Body of pancreas (tissue), 4 donors: ENCODE results near the gene NLN. TPM values are rescaled to one million over a fixed set of nuclear protein-coding genes. Genes with fewer than 3 reads are reported as not detected.
A peak's percentile ranks its signal among the peaks of the same experiment; 100 is the strongest.

Source experiments
- ATAC-seq: fragments of 150-250 bp; one replicate; pipeline ENCODE4 v1.9.1; 2016
- DNase-seq, 4 donors: peaks; one replicate each; pipeline ENCODE4 v3.0.0-alpha.2; 2019
- H3K27ac ChIP-seq, 4 donors: fragments of 200-600 bp; sonication (generic); 1 replicate in 3 of 4; 2 replicates in 1 of 4; pipeline versions ENCODE4 v1.5.1 to v1.6.1; 2016 to 2019; ENCODE audit warnings: mild to moderate bottlenecking in 1 of 4, mixed read lengths in 1 of 4, moderate library complexity in 1 of 4
- H3K27me3 ChIP-seq, 2 donors: fragments of 200-600 bp; sonication (generic); one replicate each; pipeline ENCODE4 v1.6.0; 2016; ENCODE audit warnings: mild to moderate bottlenecking in 1 of 2
- H3K36me3 ChIP-seq, 2 donors: fragments of 200-600 bp; sonication (generic); replicated peaks in 1 of 2; 2 replicates each; pipeline ENCODE4 v1.5.1; 2016; ENCODE audit warnings: low read depth in 2 of 2; ENCODE audit not compliant: insufficient read depth in 1 of 2
- H3K4me1 ChIP-seq: fragments of 200-600 bp; sonication (generic); one replicate; pipeline ENCODE4 v1.6.0; 2016
- H3K4me3 ChIP-seq, 2 donors: fragments of 200-600 bp; sonication (generic); 1 replicate in 1 of 2; 2 replicates in 1 of 2; pipeline ENCODE4 v1.5.1; 2016 to 2019
- H3K9me3 ChIP-seq, 3 donors: fragments of 200-600 bp; sonication (generic); 1 replicate in 2 of 3; 2 replicates in 1 of 3; pipeline ENCODE4 v1.5.1; 2016
- CTCF ChIP-seq, 7 experiments: fragments of 450-650 bp in 4 of 7; fragments of 200-600 bp in 3 of 7; sonication (generic) in 3 of 7; IDR thresholded peaks; one replicate each; pipeline ENCODE4 v1.5.1; 2016 to 2019; ENCODE audit warnings: antibody characterized with exemption in 7 of 7
- POLR2A ChIP-seq, 3 donors: fragments of 450-650 bp; IDR thresholded peaks; one replicate each; pipeline ENCODE4 v1.6.1; 2016; ENCODE audit warnings: antibody characterized with exemption in 3 of 3, mild to moderate bottlenecking in 2 of 3
- WGBS, 2 donors: methylation state at CpG; one replicate each; pipeline ENCODE4 v1.1.5; 2017; 5-methylcytosine and 5-hydroxymethylcytosine counted together
- intact Hi-C: fragments of 100-400 bp; cut with DNase I; formaldehyde crosslinking; loops from one replicate; pipeline ENCODE4 v1.15.1; 2023
- total RNA-seq, 2 donors: library from RNA; depleted of rRNA; stranded (reverse); fragments of >200 nt; gene quantifications; one replicate each; pipeline ENCODE4 v1.1.0, GENCODE V29; 2016

NLN gene
- total RNA-seq, 2 donors from 2014 or later = 2.3 to 8.0 TPM

- ATAC-seq (no peak), DNase-seq (no peak)
- intact Hi-C loops = no loop called here
- Histone ChIP-seq H3K4me3 (no peak overlapping the region), H3K27me3 (no peaks in the 10 kb centered on the region), H3K4me1 (no peaks in the 10 kb centered on the region), H3K9me3 (no peaks in the 10 kb centered on the region), H3K27ac (no peak overlapping the region), H3K36me3 (peaks cover 0 to 1% of the 10 kb centered on the region in 2 donors)
- TF ChIP-seq POLR2A (IDR thresholded peaks at IDR 0.05) (no peak), CTCF (IDR thresholded peaks at IDR 0.05) (no peak)
- 82 to 100% methylated on average over 1 of the region's 1 CpG for WGBS, 2 donors
Observed at GRCh38 chr5:65808818-65809217, 86.8 kb downstream of the NLN start.

- Histone ChIP-seq H3K27ac (no peak overlapping the region), H3K27me3 (no peaks in the 10 kb centered on the region), H3K36me3 (peaks cover 0 to 1% of the 10 kb centered on the region in 2 donors), H3K9me3 (no peaks in the 10 kb centered on the region), H3K4me1 (no peaks in the 10 kb centered on the region), H3K4me3 (no peak overlapping the region)
- TF ChIP-seq POLR2A (IDR thresholded peaks at IDR 0.05) (no peak), CTCF (IDR thresholded peaks at IDR 0.05) (no peak)
- 84 to 86% methylated on average over 8 of the region's 8 CpGs for WGBS, 2 donors
- intact Hi-C loops = no loop called here
- ATAC-seq (no peak), DNase-seq (peak in 2 of 4 donors; percentile 27 to 31)
Observed at GRCh38 chr5:65809817-65810531, 88.0 kb downstream of the NLN start.

- DNase-seq (no peak), ATAC-seq (no peak)
- H3K9me3 ChIP-seq = no peaks in the 10 kb centered on the region
- peaks cover 0 to 1% of the 10 kb centered on the region in 2 donors for H3K36me3 ChIP-seq
- no peaks in the 10 kb centered on the region for H3K4me1 ChIP-seq
- H3K27me3 ChIP-seq = no peaks in the 10 kb centered on the region
- no peak overlapping the region for H3K27ac ChIP-seq
- whole genome bisulfite sequencing, 2 donors = 96 to 99% methylated on average over 3 of the region's 3 CpGs
- no peak overlapping the region for H3K4me3 ChIP-seq
- intact Hi-C loops = no loop called here
- TF ChIP-seq CTCF (IDR thresholded peaks at IDR 0.05) (no peak), POLR2A (IDR thresholded peaks at IDR 0.05) (no peak)
Observed at GRCh38 chr5:65811004-65811403, 89.0 kb downstream of the NLN start.

GRCh38 chr5:65811885-65812284, 89.9 kb downstream of the NLN start:
- 62 to 79% methylated on average over 3 of the region's 3 CpGs for WGBS, 2 donors

More at GRCh38 chr5:65811885-65812284, 89.9 kb downstream of the NLN start:
- DNase-seq (no peak), ATAC-seq (no peak)
- no peak for TF ChIP-seq CTCF (IDR thresholded peaks at IDR 0.05)
- H3K4me1 ChIP-seq = no peaks in the 10 kb centered on the region
- intact Hi-C loops = no loop called here
- H3K27ac ChIP-seq = no peak overlapping the region
- no peaks in the 10 kb centered on the region for H3K27me3 ChIP-seq
- H3K9me3 ChIP-seq = no peaks in the 10 kb centered on the region
- H3K36me3 ChIP-seq = peaks cover 0 to 1% of the 10 kb centered on the region in 2 donors
- H3K4me3 ChIP-seq = no peak overlapping the region
